SK-N-SH (cell line): ENCODE results near the gene BBLN. TPM values are rescaled to one million over a fixed set of nuclear protein-coding genes. Genes with fewer than 3 reads are reported as not detected.

Source experiments
- CTCF ChIA-PET: fragments of 300-600, 350-600 bp; formaldehyde crosslinking; extraction: SDS; loops from one replicate; lab custom pipeline; 2021; lab: Yijun Ruan, JAX
- POLR2A ChIA-PET: fragments of 350-600 bp; sonication (Branson Sonifier 250); formaldehyde crosslinking; extraction: SDS; loops from one replicate; lab custom pipeline; 2020; ENCODE audit warnings: antibody characterized with exemption, inconsistent platforms; lab: Yijun Ruan, JAX
- DNase-seq: peaks from one replicate; pipeline ENCODE4 v3.0.0; 2012
- H2AFZ ChIP-seq: fragments of 200-600 bp; sonication (generic); 2 replicates; pipeline ENCODE4 v1.8.1; 2016; ENCODE audit warnings: antibody characterized with exemption, mild to moderate bottlenecking, low read depth
- H3F3A ChIP-seq: fragments of 200-600 bp; sonication (generic); replicated peaks from 2 replicates; pipeline ENCODE3; 2016; ENCODE audit warnings: antibody characterized with exemption, mild to moderate bottlenecking; ENCODE audit not compliant: insufficient read depth
- H3K27ac ChIP-seq, 2 experiments: fragments of 200-500 bp in 1 of 2; fragments of 200-600 bp in 1 of 2; sonication (Bioruptor generic) in 1 of 2; sonication (generic), shearing (Covaris generic) in 1 of 2; 2 replicates each; pipeline versions ENCODE4 v1.5.1 to v1.6.1; 2014 to 2016; ENCODE audit warnings: low read depth in 2 of 2, inconsistent platforms in 1 of 2, low read length in 1 of 2, mild to moderate bottlenecking in 1 of 2, mixed read lengths in 1 of 2
- H3K27me3 ChIP-seq: fragments of 200-600 bp; sonication (generic), shearing (Covaris generic); 2 replicates; pipeline ENCODE4 v1.6.1; 2016; ENCODE audit warnings: mixed run types; ENCODE audit not compliant: insufficient read depth
- H3K36me3 ChIP-seq, 2 experiments: fragments of 200-500 bp in 1 of 2; fragments of 200-600 bp in 1 of 2; sonication (Bioruptor generic) in 1 of 2; sonication (generic) in 1 of 2; replicated peaks in 1 of 2; 2 replicates each; pipeline versions ENCODE3 to v1.5.1; 2014 to 2016; ENCODE audit warnings: low read length in 1 of 2, mild to moderate bottlenecking in 1 of 2; ENCODE audit not compliant: insufficient read depth in 2 of 2, control insufficient read depth in 1 of 2
- H3K4me1 ChIP-seq, 2 experiments: fragments of 200-500 bp in 1 of 2; fragments of 200-600 bp in 1 of 2; sonication (Bioruptor generic) in 1 of 2; sonication (generic), shearing (Covaris generic) in 1 of 2; 2 replicates each; pipeline versions ENCODE4 v1.5.1 to v1.6.1; 2014 to 2016; ENCODE audit warnings: low read depth in 1 of 2, low read length in 1 of 2, mixed run types in 1 of 2; ENCODE audit not compliant: insufficient read depth in 2 of 2, control insufficient read depth in 1 of 2
- H3K4me2 ChIP-seq: fragments of 200-600 bp; sonication (generic), shearing (Covaris generic); 2 replicates; pipeline ENCODE4 v1.6.1; 2017; ENCODE audit warnings: mixed run types
- H3K4me3 ChIP-seq, 2 experiments: fragments of 200-500 bp in 1 of 2; fragments of 200-600 bp in 1 of 2; sonication (Bioruptor generic) in 1 of 2; sonication (generic), shearing (Covaris generic) in 1 of 2; 2 replicates each; pipeline versions ENCODE4 v1.5.1 to v1.8.1; 2014 to 2016; ENCODE audit warnings: low read depth in 2 of 2, inconsistent platforms in 1 of 2, low read length in 1 of 2, mild to moderate bottlenecking in 1 of 2, mixed read lengths in 1 of 2, moderate library complexity in 1 of 2
- H3K79me2 ChIP-seq: fragments of 200-600 bp; sonication (generic); 2 replicates; pipeline ENCODE4 v1.8.1; 2017; ENCODE audit warnings: mild to moderate bottlenecking; ENCODE audit not compliant: insufficient read depth
- H3K9ac ChIP-seq: fragments of 200-600 bp; sonication (generic); 2 replicates; pipeline ENCODE4 v1.6.1; 2017; ENCODE audit warnings: mixed run types
- H3K9me2 ChIP-seq: fragments of 200-600 bp; sonication (generic); 2 replicates; pipeline ENCODE4 v1.6.1; 2017; ENCODE audit warnings: mixed run types
- H3K9me3 ChIP-seq: fragments of 200-600 bp; sonication (generic); 2 replicates; pipeline ENCODE4 v1.6.1; 2017; ENCODE audit warnings: mixed run types, mild to moderate bottlenecking, moderate library complexity
- H4K20me1 ChIP-seq: fragments of 200-600 bp; sonication (generic); 2 replicates; pipeline ENCODE4 v1.6.1; 2017; ENCODE audit warnings: mild to moderate bottlenecking, mixed run types; ENCODE audit not compliant: insufficient read depth
- CTCF ChIP-seq: fragments of 200-600 bp; sonication (generic); IDR thresholded peaks from 2 replicates; pipeline ENCODE4 v1.6.1; 2017; ENCODE audit warnings: antibody characterized with exemption, mild to moderate bottlenecking, moderate library complexity
- EP300 ChIP-seq, 2 experiments: IDR thresholded peaks; 2 replicates each; pipeline versions ENCODE4 v1.4.0 to v1.6.1; 2012; ENCODE audit warnings: borderline replicate concordance in 1 of 2, low read depth in 1 of 2, low read length in 1 of 2
- FOXJ3 ChIP-seq: sonication (generic); formaldehyde crosslinking; IDR thresholded peaks from 2 replicates; pipeline ENCODE4 v1.5.1; 2020; ENCODE audit warnings: mild to moderate bottlenecking, missing genetic modification reagents
- MXI1 ChIP-seq: IDR thresholded peaks from 2 replicates; pipeline ENCODE4 v1.6.1; 2012; ENCODE audit warnings: mild to moderate bottlenecking, low read depth, low read length, improper control_type of control experiment
- RAD21 ChIP-seq: IDR thresholded peaks from 2 replicates; pipeline ENCODE4 v1.6.1; 2012; ENCODE audit warnings: mild to moderate bottlenecking, low read length
- WGBS: methylation state at CpG from one replicate; pipeline ENCODE4 v1.1.6; 2017; ENCODE audit warnings: low lambda C conversion rate; 5-methylcytosine and 5-hydroxymethylcytosine counted together
- polyA plus RNA-seq, 3 experiments: library from polyadenylated mRNA; depleted of rRNA; stranded (reverse); fragments of >200 nt; gene quantifications; 2 replicates each; pipeline ENCODE4 v1.2.3, GENCODE V29; 2012
- TF ChIP-seq, protein P1 (sequence below): IDR thresholded peaks from 2 replicates; pipeline ENCODE4 v1.4.0; 2012; ENCODE audit warnings: low read depth
- TF ChIP-seq, protein P2 (sequence below): IDR thresholded peaks from 2 replicates; pipeline ENCODE4 v1.4.0; 2012; ENCODE audit warnings: low read depth, borderline replicate concordance

Gene BBLN
- polyA plus RNA-seq, 1 of the 3 experiments (the other 2 are of a cell fraction) = 109 TPM

DNA sequence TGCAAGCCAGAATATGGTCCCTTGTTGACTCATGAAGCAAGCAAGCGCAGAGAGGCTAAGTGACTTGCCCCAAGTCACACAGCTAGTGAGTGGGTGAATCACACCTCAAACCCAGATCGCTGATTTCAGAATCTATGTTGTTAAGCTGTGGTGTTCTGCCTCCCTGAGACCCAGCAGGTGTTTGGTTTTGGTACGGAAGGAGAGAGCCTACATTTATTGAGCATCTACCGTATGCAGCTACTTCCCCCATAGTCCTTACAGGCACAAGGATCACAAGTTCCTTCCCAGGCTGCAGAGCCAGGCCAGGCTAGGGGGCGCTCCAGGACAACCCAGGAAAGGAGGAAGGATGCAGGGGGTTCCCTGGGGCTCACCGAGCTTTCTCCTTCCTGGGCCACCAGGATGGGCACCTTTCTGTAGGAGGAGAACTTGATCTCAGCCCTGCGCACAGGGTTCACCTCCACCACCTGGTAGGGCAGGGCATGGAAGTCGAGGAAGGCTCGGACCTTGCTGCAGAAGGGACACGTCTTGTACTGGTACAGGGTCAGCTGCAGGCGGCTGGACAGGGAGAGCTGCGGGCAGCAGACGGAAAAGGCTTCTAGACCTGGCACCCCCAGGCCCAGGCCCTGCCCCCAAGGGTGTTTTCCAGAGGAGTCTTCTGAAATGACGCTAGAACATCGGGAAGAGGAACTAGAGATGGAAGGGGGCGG, 35.0 kb upstream of the BBLN start:
- TF ChIP-seq CTCF (peak; percentile 66), RAD21 (peak; percentile 44)
- TF ChIP-seq, protein P1, sequence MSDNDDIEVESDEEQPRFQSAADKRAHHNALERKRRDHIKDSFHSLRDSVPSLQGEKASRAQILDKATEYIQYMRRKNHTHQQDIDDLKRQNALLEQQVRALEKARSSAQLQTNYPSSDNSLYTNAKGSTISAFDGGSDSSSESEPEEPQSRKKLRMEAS = no peak
- Histone ChIP-seq H3K36me3 (peaks cover 0 to 26% of the 10 kb centered on the region in 2 experiments), H3K9me2 (no peaks in the 10 kb centered on the region), H4K20me1 (peaks cover 14% of the 10 kb centered on the region; the same call in 1 of the 2 replicates), H3F3A (no peaks in the 10 kb centered on the region), H3K9me3 (no peaks in the 10 kb centered on the region), H3K27me3 (no peaks in the 10 kb centered on the region), H2AFZ (no peak overlapping the region), H3K27ac (no peak overlapping the region; a peak in 1 of 4 replicates), H3K4me1 (peaks cover 0 to 22% of the 10 kb centered on the region in 2 experiments; a peak in 1 of 4 replicates), H3K4me3 (no peak overlapping the region), H3K79me2 (peaks cover 21% of the 10 kb centered on the region), H3K9ac (no peak overlapping the region), H3K4me2 (no peak overlapping the region)
- WGBS = 78% methylated on average over 15 of the region's 16 CpGs
- ChIA-PET CTCF (interaction anchor here (0.7 to 6.3 kb wide), 13 partner anchors 9 to 188 kb away, joined by 3 to 82 read pairs (median 3); partner anchors contain the start of gene DPM2), POLR2A (no interaction called here)
- peak; percentile 58 for DNase-seq

- Histone ChIP-seq H3F3A (no peaks in the 10 kb centered on the region), H3K4me3 (peak overlapping the region; percentile 24 to 96; a peak in 3 of 4 replicates), H3K9me3 (no peaks in the 10 kb centered on the region)
- POLR2A ChIA-PET = no interaction called here
- no peak for TF ChIP-seq MXI1
- TF ChIP-seq RAD21 = no peak
- no peak for TF ChIP-seq EP300 (IDR thresholded peaks at IDR 0.05; ENCODE audit: borderline replicate concordance in 1 of 2, low read depth in 1 of 2, low read length in 1 of 2)
- TF ChIP-seq, protein P2, sequence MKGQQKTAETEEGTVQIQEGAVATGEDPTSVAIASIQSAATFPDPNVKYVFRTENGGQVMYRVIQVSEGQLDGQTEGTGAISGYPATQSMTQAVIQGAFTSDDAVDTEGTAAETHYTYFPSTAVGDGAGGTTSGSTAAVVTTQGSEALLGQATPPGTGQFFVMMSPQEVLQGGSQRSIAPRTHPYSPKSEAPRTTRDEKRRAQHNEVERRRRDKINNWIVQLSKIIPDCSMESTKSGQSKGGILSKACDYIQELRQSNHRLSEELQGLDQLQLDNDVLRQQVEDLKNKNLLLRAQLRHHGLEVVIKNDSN = no peak
- no peak for TF ChIP-seq FOXJ3
- TF ChIP-seq, all 33 proteins: peak for 0
- DNase-seq = no peak
- Histone ChIP-seq H3K9me2 (no peaks in the 10 kb centered on the region), H3K27ac (no peak overlapping the region; a peak in 1 of 4 replicates), H4K20me1 (peaks cover 14% of the 10 kb centered on the region; the same call in 1 of the 2 replicates), H3K4me1 (peaks cover 0 to 22% of the 10 kb centered on the region in 2 experiments; a peak in 1 of 4 replicates), H3K9ac (0 out of 2 replicates have a peak overlapping the region, but pooled peaks have one; percentile 89), H3K36me3 (peaks cover 0 to 21% of the 10 kb centered on the region in 2 experiments), H3K27me3 (no peaks in the 10 kb centered on the region), H2AFZ (no peak overlapping the region), H3K79me2 (peaks cover 21% of the 10 kb centered on the region), H3K4me2 (peak overlapping the region; percentile 98)
- CTCF ChIA-PET = interaction anchor here (0.6 to 6.3 kb wide), 8 partner anchors 10 to 256 kb away, joined by 3 to 82 read pairs (median 3); no protein-coding TSS in a partner anchor
- 73% methylated on average over 10 of the region's 10 CpGs for WGBS
Observed at GRCh38 chr9:128125580-128126354, 34.3 kb upstream of the BBLN start.
